Suprapubic skin (tissue), 3 donors: ENCODE measurements around the gene DCTD.

Experiments
- POLR2AphosphoS5 ChIP-seq, 3 donors: sonication (generic); formaldehyde crosslinking; IDR thresholded peaks; one replicate each; pipeline ENCODE4 v1.6.1; 2017; ENCODE audit warnings: antibody characterized with exemption in 3 of 3
- TF ChIP-seq, protein P1 (sequence below), 2 donors: fragments of 200-600 bp in 1 of 2; fragments of 450-650 bp in 1 of 2; sonication (generic) in 1 of 2; IDR thresholded peaks; one replicate each; pipeline ENCODE4 v1.5.1; 2016 to 2019; ENCODE audit warnings: antibody characterized with exemption in 2 of 2, mild to moderate bottlenecking in 1 of 2, moderate library complexity in 1 of 2

GRCh38 chr4:182939680-182940079, 22.5 kb upstream of the DCTD start:
- no peak for TF ChIP-seq POLR2AphosphoS5 (IDR thresholded peaks at IDR 0.05)
- TF ChIP-seq, protein P1, sequence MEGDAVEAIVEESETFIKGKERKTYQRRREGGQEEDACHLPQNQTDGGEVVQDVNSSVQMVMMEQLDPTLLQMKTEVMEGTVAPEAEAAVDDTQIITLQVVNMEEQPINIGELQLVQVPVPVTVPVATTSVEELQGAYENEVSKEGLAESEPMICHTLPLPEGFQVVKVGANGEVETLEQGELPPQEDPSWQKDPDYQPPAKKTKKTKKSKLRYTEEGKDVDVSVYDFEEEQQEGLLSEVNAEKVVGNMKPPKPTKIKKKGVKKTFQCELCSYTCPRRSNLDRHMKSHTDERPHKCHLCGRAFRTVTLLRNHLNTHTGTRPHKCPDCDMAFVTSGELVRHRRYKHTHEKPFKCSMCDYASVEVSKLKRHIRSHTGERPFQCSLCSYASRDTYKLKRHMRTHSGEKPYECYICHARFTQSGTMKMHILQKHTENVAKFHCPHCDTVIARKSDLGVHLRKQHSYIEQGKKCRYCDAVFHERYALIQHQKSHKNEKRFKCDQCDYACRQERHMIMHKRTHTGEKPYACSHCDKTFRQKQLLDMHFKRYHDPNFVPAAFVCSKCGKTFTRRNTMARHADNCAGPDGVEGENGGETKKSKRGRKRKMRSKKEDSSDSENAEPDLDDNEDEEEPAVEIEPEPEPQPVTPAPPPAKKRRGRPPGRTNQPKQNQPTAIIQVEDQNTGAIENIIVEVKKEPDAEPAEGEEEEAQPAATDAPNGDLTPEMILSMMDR (IDR thresholded peaks at IDR 0.05) = no peak
